ENCODE data around the gene AP5S1.
"Not testable (repeated sequence)": the region's sequence is repeated elsewhere in the genome, so short reads cannot be mapped to it uniquely, and the experiment has no call there.

Gene AP5S1

GRCh38 chr20:3820048-3820900 lies at the start of gene AP5S1:
Gene AP5S1 (plus strand): TSS chr20:3820547. CDS start chr20:3822118, 1,571 bp downstream.
- DNase-seq: peak; percentile 91 to 92

GRCh38 chr20:3771552-3772058 lies 48.7 kb upstream of the AP5S1 start:
- no peak for DNase-seq

GRCh38 chr20:3775457-3776108 lies 44.8 kb upstream of the AP5S1 start:
- DNase-seq: no peak

- DNase-seq: no peak
Measured at GRCh38 chr20:3777381-3777715, 43.0 kb upstream of the AP5S1 start.

GRCh38 chr20:3777716-3778629 lies 42.4 kb upstream of the AP5S1 start:
- DNase-seq: peak; percentile 59 to 72

GRCh38 chr20:3778976-3779375 lies 41.4 kb upstream of the AP5S1 start:
- DNase-seq: no peak

GRCh38 chr20:3781153-3781910 lies 39.0 kb upstream of the AP5S1 start, which contains the start of gene SPEF1:
Gene SPEF1 (minus strand): TSS chr20:3781448. CDS start chr20:3781287, 161 bp downstream.
- peak; percentile 48 to 57 for DNase-seq

GRCh38 chr20:3782597-3782996 lies 37.8 kb upstream of the AP5S1 start:
- no peak for DNase-seq

- DNase-seq: no peak
Measured at GRCh38 chr20:3783068-3783489, 37.3 kb upstream of the AP5S1 start.

GRCh38 chr20:3783511-3784195 lies 36.7 kb upstream of the AP5S1 start:
- no peak for DNase-seq

- no peak for DNase-seq
Measured at GRCh38 chr20:3784216-3784853, 36.0 kb upstream of the AP5S1 start.

- DNase-seq: no peak
Measured at GRCh38 chr20:3784863-3785239, 35.5 kb upstream of the AP5S1 start.

GRCh38 chr20:3785240-3786125 lies 34.9 kb upstream of the AP5S1 start:
- no peak for DNase-seq

GRCh38 chr20:3786126-3786484 lies 34.2 kb upstream of the AP5S1 start:
- peak in 1 of 2 donors; percentile 54 for DNase-seq

GRCh38 chr20:3786665-3787323 lies 33.6 kb upstream of the AP5S1 start, which contains the start of gene CENPB:
Gene CENPB (minus strand): TSS chr20:3786740. CDS start chr20:3786483, 257 bp downstream.
- peak; percentile 93 to 94 for DNase-seq

GRCh38 chr20:3787324-3788014 lies 32.9 kb upstream of the AP5S1 start:
- no peak for DNase-seq

- DNase-seq: no peak
Measured at GRCh38 chr20:3788685-3789155, 31.6 kb upstream of the AP5S1 start.

GRCh38 chr20:3789201-3789600 lies 31.1 kb upstream of the AP5S1 start:
- DNase-seq: not testable (repeated sequence)
